ENCODE results near the gene PDE1C.

Gene PDE1C

DNA sequence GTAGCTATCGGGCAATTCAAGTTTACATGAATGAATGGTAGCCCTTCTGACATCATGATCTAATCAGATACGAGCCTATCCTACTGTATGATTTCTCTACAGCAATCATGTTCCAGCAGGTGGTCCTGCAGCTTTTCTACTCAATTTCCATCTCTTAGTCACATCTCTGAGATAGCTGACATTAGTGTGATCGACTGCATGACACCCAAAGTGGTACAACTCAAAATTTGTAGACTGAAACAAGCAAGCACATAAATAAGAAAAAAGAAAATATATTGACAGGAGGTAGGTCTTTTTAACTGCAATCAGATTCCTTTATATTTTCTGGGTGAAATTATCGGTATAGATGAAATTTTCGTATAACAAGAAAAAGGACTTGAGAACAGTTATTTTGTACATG, 251.2 kb downstream of the PDE1C start:
- DNase-seq = no peak

DNA sequence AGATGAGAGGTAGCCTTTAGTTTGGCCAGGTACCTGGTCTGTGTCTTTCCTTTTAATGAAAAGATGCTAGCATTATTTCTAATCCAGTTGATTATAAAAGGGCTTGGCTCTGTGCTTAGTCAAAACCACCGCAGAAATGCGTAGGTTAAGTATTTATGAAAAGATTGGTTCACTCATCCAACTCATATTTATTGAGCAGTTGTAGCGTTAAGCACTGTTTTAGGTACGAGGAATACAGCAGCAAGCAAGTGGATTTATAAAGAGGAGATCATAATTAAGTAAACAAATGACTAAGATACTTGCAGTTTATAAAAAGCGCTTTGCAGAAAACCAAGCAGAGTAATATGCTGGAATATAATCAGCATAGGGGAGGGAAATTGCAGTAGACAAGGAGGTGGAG, 253.4 kb downstream of the PDE1C start:
- no peak for DNase-seq

- no peak for DNase-seq
Measured at GRCh38 chr7:31815796-31816195, 254.4 kb downstream of the PDE1C start.

GRCh38 chr7:31814187-31814586, 256.0 kb downstream of the PDE1C start:
- no peak for DNase-seq

DNA sequence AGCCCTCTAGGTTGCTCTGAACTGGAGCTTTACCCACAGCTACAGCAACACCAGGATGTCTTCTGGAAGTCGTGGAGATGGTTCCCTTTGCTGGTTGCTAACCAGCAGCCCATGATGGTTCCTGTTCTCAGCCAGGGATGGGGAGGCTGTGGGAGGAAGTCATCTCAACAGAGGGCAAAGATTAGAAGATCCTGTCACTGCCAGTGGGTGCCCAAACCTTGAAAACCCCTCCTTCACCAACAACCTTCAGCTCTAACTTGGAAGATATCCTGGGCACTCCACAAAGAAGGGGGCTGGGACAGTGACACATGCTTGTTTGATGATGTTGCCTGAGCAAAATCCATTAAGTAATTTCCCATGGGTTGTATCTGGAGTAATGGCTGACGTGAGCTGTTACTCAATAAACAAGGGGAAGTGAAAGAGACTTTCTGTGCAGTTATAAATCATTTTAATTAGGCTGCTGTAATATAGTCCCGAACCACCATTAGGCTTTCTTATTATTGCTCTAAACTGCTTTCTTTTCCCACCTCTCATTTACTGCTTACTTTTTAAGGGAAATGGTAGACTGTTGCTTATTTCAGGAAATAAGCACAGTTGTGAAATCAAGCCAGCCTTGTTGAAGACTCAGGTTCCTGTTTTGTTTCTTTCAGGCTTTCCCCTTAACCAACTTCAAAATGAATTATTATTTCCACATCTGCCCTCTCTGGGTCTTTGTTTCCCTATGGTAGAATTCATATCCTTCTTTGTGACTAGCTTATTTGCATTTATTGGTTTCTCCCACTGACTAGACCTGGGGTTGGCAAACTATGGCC, 258.4 kb downstream of the PDE1C start:
- DNase-seq = no peak

- no peak for DNase-seq
Measured at GRCh38 chr7:31805209-31805818, 264.9 kb downstream of the PDE1C start.

- DNase-seq = no peak
Measured at GRCh38 chr7:31796375-31796774, 273.8 kb downstream of the PDE1C start.

DNA sequence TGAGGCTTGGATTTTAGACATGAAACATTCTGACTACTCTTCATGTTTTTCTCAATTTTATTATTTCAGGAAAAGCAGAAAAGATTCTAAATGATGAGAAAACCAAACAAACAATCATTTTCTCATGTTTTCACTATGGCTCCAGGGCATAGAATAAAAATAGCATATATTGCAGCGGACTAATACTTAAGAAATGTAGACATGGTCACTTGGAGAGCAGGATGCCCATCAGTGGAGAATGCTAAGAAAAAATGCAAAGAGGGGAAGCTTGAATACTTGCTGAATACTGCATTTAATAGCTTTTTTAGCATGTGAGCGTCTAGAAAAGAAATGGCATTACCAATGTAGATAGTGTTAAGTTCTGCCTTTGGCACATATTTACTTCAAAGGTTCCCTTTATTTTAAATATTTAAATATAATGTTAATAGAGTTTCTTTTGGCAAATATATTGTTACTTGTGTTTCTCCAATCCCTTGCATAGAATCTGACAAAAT, 275.3 kb downstream of the PDE1C start:
- no peak for DNase-seq

GRCh38 chr7:31791881-31792280, 278.3 kb downstream of the PDE1C start:
- DNase-seq = no peak

GRCh38 chr7:31788883-31789680, 281.1 kb downstream of the PDE1C start:
- DNase-seq = no peak

DNA sequence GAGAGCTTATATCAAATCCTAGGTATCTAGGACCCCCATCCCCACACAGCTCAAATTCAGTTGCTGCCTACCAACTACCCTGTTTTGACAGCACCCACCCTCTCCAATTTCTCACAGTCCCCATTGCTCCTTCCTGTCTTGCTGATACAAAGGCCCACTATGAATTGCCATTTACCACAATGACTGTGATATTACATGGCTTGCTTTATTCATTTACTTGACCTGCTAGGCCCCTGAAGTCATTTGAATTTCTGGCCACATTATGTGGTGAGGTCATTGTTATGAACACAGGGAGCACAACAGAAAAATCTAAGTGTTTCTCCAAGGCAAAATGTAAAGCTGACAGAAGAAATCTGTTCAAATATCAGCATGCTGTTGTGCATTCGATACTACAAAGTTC, 281.8 kb downstream of the PDE1C start:
- no peak for DNase-seq

- no peak for DNase-seq
Measured at GRCh38 chr7:31786326-31786725, 283.9 kb downstream of the PDE1C start.

- no peak for DNase-seq
Measured at GRCh38 chr7:31785101-31785500, 285.1 kb downstream of the PDE1C start.

- DNase-seq = no peak
Measured at GRCh38 chr7:31783221-31783620, 287.0 kb downstream of the PDE1C start.

GRCh38 chr7:31782411-31782991, 287.7 kb downstream of the PDE1C start:
- DNase-seq = no peak

DNA sequence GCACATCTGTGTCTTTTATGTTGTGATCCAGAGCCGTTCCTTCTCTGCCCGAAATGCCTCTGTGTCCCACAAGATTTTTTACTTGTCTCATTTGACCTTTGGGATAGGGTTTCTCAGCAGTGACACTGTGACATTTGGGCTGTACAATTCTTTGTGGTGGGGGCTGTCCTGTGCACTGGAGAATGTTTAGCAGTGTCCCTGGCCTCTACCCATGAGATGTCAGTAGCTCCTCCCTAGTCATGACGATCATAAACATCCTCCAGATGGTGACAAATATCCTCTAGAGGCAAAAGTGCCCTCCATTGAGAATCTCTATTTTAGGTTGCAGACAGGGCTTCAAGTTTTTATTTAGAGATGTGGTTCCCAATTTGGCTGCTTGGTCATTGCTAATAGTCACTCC, 291.9 kb downstream of the PDE1C start:
- DNase-seq = no peak

DNA sequence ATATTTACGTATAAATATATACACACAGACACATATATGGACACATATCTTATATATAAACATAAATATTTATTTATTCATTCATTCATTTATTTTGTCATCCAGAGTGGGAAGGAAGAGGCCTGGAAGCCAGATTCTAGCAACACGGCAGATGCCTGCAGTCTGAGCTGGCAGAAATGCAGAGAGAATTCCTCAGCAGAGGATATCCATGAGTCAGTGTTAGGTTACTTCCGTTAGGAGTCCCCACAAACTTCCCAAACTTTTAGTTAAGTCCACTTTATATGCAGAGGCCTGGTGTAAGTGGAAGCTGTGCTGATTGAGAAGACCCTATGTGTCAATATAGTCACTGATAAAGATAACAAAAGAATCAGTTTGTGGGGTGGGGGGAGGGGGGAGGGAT, 293.6 kb downstream of the PDE1C start:
- DNase-seq = no peak

DNA sequence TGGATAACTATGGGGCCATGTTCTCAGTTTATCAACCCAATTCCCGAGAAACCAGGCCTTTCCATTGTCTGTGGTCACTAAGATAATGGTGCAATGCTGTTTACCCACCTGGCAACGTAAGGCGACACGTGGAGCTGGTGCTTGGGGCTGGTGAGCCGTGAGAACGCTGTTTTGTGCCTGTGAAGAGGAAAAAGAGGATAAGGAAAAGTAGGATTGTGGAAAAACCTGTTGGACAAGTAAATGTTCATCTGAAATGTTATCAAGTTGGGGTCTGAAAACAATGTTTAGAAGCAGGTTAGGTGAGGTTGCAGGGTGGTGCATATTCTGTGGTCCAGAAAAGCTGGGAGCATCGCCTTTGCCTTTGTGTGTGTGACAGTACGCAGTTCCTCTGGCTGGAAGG, 294.7 kb downstream of the PDE1C start:
- DNase-seq = no peak

GRCh38 chr7:31772211-31772610, 298.0 kb downstream of the PDE1C start:
- DNase-seq = no peak

DNA sequence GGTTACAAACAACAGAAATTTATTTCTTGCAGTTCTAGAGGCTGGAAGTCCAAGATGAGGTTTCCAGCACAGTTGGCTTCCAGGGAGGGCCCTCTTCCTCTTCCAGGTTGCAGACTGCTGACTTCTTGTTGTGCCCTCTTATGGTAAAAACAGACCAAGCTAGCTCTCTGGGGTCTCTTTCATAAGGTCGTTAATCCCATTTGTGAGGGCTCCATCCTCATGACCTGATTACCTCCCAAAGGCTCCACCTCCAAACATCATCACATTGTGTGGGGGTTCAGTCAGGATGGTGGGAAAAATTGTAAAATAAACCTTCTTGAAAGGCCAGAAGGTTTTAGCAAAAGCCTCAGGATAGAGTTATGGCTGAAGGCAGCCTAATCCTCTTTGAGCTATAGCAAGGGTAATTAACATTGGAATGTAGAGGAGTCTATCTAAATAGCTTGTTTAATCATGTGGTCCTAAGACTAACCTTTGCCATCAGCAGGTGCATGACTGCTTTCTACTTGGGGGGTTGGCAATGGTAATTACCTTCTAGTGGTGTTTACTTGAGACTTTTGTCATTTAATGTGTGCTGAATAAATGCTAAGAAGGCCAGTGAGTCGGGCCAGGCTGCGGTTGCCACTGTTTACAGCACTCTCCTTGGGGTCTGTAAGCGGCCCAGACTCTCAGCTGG, 302.4 kb downstream of the PDE1C start:
- no peak for DNase-seq

DNA sequence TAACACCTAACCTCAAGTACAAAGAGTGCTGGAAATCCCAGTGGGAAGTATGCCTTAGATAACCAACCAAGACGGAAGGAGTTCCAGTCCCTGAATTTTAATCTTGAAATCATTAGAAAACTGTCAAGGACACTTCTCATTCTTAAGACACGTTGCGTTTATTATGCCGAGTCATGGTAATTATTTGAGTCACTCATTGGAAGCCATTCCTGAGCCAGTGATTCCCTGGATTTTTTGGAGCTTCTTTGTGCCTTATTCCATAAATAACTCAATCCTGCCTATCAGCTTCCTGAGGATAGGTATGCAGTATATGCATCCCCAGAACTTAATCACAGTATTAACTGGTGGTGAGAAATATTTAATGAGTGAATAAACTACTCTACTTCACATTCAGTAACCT, 305.7 kb downstream of the PDE1C start:
- DNase-seq = no peak

DNA sequence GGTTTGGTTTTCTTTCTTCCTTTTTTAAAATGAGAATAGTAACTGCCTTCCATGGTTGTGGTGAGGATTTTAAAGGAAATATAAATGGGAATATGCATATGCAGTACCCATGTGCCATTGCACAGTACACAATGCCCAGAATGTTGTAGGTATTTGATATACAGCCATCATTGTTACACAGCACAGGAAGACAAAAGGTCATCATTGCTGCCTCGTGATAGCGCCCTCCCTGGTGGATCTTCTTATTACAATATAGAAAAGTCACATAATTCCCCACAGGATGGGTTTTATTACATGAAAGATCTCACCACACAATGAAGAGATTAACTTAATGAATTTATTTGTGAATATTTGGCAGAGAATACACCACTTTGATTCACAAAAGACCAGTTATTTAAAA, 306.7 kb downstream of the PDE1C start:
- no peak for DNase-seq

- no peak for DNase-seq
Measured at GRCh38 chr7:31761646-31762045, 308.6 kb downstream of the PDE1C start.
